GM23338 (cell line): ENCODE measurements around the gene SEH1L.

Source experiments
- CREB1 ChIP-seq: fragments of 250-450 bp; sonication (Bioruptor Pico); IDR thresholded peaks from 2 replicates; pipeline ENCODE4 v1.5.0; 2020; ENCODE audit warnings: low read depth, mild to moderate bottlenecking, moderate library complexity
- ETS1 ChIP-seq: IDR thresholded peaks from 2 replicates; pipeline ENCODE4 v1.6.1; 2016; ENCODE audit warnings: antibody characterized with exemption
- EZH2 ChIP-seq: fragments of 200-600 bp; sonication (generic); IDR thresholded peaks from one replicate; pipeline ENCODE4 v1.8.0; 2017; ENCODE audit warnings: antibody characterized with exemption, mild to moderate bottlenecking, low read depth; ENCODE audit not compliant: unreplicated experiment
- EZH2phosphoT487 ChIP-seq: fragments of 200-600 bp; sonication (generic); IDR thresholded peaks from one replicate; pipeline ENCODE4 v1.8.1; 2018; ENCODE audit warnings: antibody characterized with exemption; ENCODE audit not compliant: unreplicated experiment
- JUNB ChIP-seq: IDR thresholded peaks from one replicate; pipeline ENCODE4 v1.6.1; 2016; ENCODE audit warnings: antibody characterized with exemption; ENCODE audit not compliant: unreplicated experiment
- NANOG ChIP-seq: IDR thresholded peaks from 2 replicates; pipeline ENCODE4 v1.6.1; 2016; ENCODE audit warnings: antibody characterized with exemption, borderline replicate concordance
- POLR2AphosphoS5 ChIP-seq: IDR thresholded peaks from 2 replicates; pipeline ENCODE4 v1.6.1; 2016; ENCODE audit warnings: antibody characterized with exemption, low read depth
- REST ChIP-seq: IDR thresholded peaks from one replicate; pipeline ENCODE4 v1.6.1; 2018; ENCODE audit warnings: antibody characterized with exemption; ENCODE audit not compliant: unreplicated experiment
- STAT1 ChIP-seq: IDR thresholded peaks from one replicate; pipeline ENCODE4 v1.6.1; 2016; ENCODE audit warnings: antibody characterized with exemption; ENCODE audit not compliant: unreplicated experiment
- ZNF114 ChIP-seq: fragments of 250-450 bp; sonication (Bioruptor Pico); IDR thresholded peaks from 2 replicates; pipeline ENCODE4 v1.5.0; 2020; ENCODE audit warnings: mild to moderate bottlenecking, moderate library complexity
- TF ChIP-seq, protein P1 (sequence below), 2 experiments: fragments of 200-600 bp in 1 of 2; sonication (generic) in 1 of 2; conservative IDR thresholded peaks; 2 replicates each; pipeline versions ENCODE4 v1.5.1 to v1.6.1; 2016 to 2017; ENCODE audit warnings: antibody characterized with exemption in 2 of 2, low read depth in 2 of 2, mild to moderate bottlenecking in 2 of 2, moderate library complexity in 1 of 2

DNA sequence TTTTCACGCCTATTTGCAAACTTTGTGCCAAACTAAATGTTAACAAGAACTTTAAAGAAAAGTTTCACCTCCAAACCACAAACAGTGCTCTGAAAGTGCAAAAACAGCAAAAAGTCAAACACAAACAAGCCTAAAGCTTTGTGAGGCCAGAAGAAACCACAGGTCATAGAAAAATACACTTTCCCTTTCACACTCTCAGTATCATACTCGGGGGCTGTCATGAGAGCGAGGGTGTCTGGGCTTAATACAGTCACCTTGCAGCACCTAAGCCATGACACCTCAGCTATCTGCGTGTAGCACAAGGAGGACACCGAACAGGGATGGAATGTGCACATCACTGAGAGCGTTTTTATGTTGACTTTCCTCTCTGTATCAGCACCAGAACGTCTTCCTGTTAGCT is 26.6 kb upstream of the SEH1L start:
- TF ChIP-seq, protein P1, sequence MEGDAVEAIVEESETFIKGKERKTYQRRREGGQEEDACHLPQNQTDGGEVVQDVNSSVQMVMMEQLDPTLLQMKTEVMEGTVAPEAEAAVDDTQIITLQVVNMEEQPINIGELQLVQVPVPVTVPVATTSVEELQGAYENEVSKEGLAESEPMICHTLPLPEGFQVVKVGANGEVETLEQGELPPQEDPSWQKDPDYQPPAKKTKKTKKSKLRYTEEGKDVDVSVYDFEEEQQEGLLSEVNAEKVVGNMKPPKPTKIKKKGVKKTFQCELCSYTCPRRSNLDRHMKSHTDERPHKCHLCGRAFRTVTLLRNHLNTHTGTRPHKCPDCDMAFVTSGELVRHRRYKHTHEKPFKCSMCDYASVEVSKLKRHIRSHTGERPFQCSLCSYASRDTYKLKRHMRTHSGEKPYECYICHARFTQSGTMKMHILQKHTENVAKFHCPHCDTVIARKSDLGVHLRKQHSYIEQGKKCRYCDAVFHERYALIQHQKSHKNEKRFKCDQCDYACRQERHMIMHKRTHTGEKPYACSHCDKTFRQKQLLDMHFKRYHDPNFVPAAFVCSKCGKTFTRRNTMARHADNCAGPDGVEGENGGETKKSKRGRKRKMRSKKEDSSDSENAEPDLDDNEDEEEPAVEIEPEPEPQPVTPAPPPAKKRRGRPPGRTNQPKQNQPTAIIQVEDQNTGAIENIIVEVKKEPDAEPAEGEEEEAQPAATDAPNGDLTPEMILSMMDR (conservative IDR thresholded peaks at IDR 0.05; ENCODE audit: low read depth in 2 of 2) = no peak
- TF ChIP-seq EZH2 = no peak
- no peak for TF ChIP-seq POLR2AphosphoS5
- no peak for TF ChIP-seq REST
- TF ChIP-seq EZH2phosphoT487 = no peak
- TF ChIP-seq ETS1 = no peak
- no peak for TF ChIP-seq JUNB
- TF ChIP-seq CREB1 = no peak
- no peak for TF ChIP-seq ZNF114 (CRISPR knock-in tag)
- TF ChIP-seq STAT1 = no peak
- TF ChIP-seq NANOG = no peak
